Measurements from ENCODE around the gene PODXL. TPM values are rescaled to one million over a fixed set of nuclear protein-coding genes. Genes with fewer than 3 reads are reported as not detected.

Gene PODXL
- total and polyA plus RNA-seq, 2 donors (not counting 3 experiments of a cell fraction or from before 2014, with no cell fraction given) = 86.4 to 156 TPM

DNA sequence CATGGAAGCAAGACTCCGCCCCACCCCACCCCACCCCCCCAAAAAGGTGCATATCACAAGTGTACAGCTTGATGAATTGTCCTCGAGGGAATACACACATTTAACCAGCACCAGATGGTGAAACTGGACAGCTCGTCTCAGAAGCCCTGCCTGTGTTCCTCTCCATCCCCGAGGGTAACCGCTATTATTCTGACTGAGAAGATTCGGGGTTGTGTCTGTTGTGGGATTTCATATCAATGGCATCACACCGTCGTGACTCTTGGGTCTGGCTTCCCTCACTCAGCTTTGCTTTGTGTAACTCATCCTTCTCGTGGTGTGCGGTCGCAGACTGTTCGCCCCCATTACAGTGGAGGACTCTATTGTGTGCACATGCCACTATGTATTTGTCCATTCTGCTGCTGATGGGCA lies 18.9 kb downstream of the PODXL start:
- no peaks in the 10 kb centered on the region for H4K20me1 ChIP-seq (replicated peaks; ENCODE audit: control insufficient read depth, extremely low read depth, insufficient read depth, low read length)
- peaks cover 46% of the 10 kb centered on the region for H3K4me1 ChIP-seq (ENCODE audit: control insufficient read depth, extremely low read depth, insufficient read depth, low read length)
- no peak overlapping the region for H3K27ac ChIP-seq (ENCODE audit: insufficient read depth, low read depth, low read length)
- H3K9me1 ChIP-seq (replicated peaks; ENCODE audit: control insufficient read depth, extremely low read depth, insufficient read depth, low read length) = no peaks in the 10 kb centered on the region
- no peaks in the 10 kb centered on the region for H3K27me3 ChIP-seq (ENCODE audit: control insufficient read depth in 2 of 2, insufficient read depth in 2 of 2, low read length in 2 of 2)
- no peak overlapping the region for H3K9ac ChIP-seq (replicated peaks; ENCODE audit: extremely low read depth, insufficient read depth, low read length)
- POLR2A ChIA-PET = no interaction called here
- H3K79me2 ChIP-seq (ENCODE audit: control insufficient read depth, insufficient read depth, low read length) = peaks cover 86% of the 10 kb centered on the region
- TF ChIP-seq GATA2 (IDR thresholded peaks at IDR 0.05; ENCODE audit: insufficient read depth, insufficient read length, low read depth, low read length) = no peak
- TF ChIP-seq JUN (IDR thresholded peaks at IDR 0.05; ENCODE audit: borderline replicate concordance, insufficient read depth, insufficient read length, low read depth) = no peak
- no peak for TF ChIP-seq EZH2 (IDR thresholded peaks at IDR 0.05; ENCODE audit: borderline replicate concordance, low read depth, low read length, severe bottlenecking)
- no peak for TF ChIP-seq MYC (IDR thresholded peaks at IDR 0.05; ENCODE audit: low read depth, low read length)
- TF ChIP-seq POLR2A (IDR thresholded peaks at IDR 0.05; ENCODE audit: low read depth, low read length) = no peak
- TF ChIP-seq, protein P1, sequence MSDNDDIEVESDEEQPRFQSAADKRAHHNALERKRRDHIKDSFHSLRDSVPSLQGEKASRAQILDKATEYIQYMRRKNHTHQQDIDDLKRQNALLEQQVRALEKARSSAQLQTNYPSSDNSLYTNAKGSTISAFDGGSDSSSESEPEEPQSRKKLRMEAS (IDR thresholded peaks at IDR 0.05; ENCODE audit: insufficient read depth, insufficient read length) = no peak
- TF ChIP-seq, protein P2, sequence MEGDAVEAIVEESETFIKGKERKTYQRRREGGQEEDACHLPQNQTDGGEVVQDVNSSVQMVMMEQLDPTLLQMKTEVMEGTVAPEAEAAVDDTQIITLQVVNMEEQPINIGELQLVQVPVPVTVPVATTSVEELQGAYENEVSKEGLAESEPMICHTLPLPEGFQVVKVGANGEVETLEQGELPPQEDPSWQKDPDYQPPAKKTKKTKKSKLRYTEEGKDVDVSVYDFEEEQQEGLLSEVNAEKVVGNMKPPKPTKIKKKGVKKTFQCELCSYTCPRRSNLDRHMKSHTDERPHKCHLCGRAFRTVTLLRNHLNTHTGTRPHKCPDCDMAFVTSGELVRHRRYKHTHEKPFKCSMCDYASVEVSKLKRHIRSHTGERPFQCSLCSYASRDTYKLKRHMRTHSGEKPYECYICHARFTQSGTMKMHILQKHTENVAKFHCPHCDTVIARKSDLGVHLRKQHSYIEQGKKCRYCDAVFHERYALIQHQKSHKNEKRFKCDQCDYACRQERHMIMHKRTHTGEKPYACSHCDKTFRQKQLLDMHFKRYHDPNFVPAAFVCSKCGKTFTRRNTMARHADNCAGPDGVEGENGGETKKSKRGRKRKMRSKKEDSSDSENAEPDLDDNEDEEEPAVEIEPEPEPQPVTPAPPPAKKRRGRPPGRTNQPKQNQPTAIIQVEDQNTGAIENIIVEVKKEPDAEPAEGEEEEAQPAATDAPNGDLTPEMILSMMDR (IDR thresholded peaks at IDR 0.05; ENCODE audit: extremely low read depth in 1 of 2, insufficient read depth in 1 of 2, low read depth in 1 of 2, low read length in 2 of 2) = no peak
- TF ChIP-seq POLR2AphosphoS5 (IDR thresholded peaks at IDR 0.05; ENCODE audit: insufficient read depth, low read depth, low read length) = no peak
- TF ChIP-seq FOS (IDR thresholded peaks at IDR 0.05; ENCODE audit: borderline replicate concordance, insufficient read depth, low read length) = no peak
- H2AFZ ChIP-seq (ENCODE audit: low read depth, low read length) = no peak overlapping the region
- no peak overlapping the region for H3K4me3 ChIP-seq (replicated peaks in 1 of 3; ENCODE audit: insufficient read depth in 1 of 3, low read depth in 1 of 3, low read length in 3 of 3)
- no peaks in the 10 kb centered on the region for H3K36me3 ChIP-seq (ENCODE audit: control insufficient read depth in 2 of 2, extremely low read depth in 1 of 2, insufficient read depth in 2 of 2, low read length in 2 of 2)
- no peak for DNase-seq (ENCODE audit: low read depth, low spot score)
- no peak for FAIRE-seq
- dilution Hi-C loops (cut with MboI; ENCODE audit: extremely low pct_ligation_motif_present, low sequenced_read_pairs) = no loop called here
- H3K4me2 ChIP-seq (ENCODE audit: insufficient read depth, low read length) = no peak overlapping the region
- intact Hi-C loops (cut with micrococcal nuclease) = no loop called here
- H3K9me3 ChIP-seq (replicated peaks; ENCODE audit: control insufficient read depth, insufficient read depth, low read length) = no peaks in the 10 kb centered on the region
- no TSS peak for BruUV-seq (replicated peaks)
- CTCF ChIA-PET = interaction anchor here (0.6 to 1.3 kb wide), 2 partner anchors 16 to 59 kb away, joined by 3 to 4 read pairs; no protein-coding TSS in a partner anchor

Data from endothelial cell of umbilical vein (primary cell).